IMR-90 (cell line): ENCODE measurements around the gene TIMM8A. TPM values are rescaled to one million over a fixed set of nuclear protein-coding genes. Genes with fewer than 3 reads are reported as not detected.

ENCODE experiments used
- ATAC-seq: fragments of 200-7000 bp; cut with Tn5 transposase; 2 replicates; pipeline ENCODE4 v1.9.1; 2020; ENCODE audit warnings: low read depth, mild to moderate bottlenecking, moderate library complexity
- BruUV-seq: library from RNA; stranded (reverse); fragments of 400-500 nt; replicated peaks from 2 replicates; lab custom pipeline; 2021; lab: Mats Ljungman, UMichigan
- CTCF ChIA-PET: fragments of 300-600 bp; formaldehyde crosslinking; extraction: SDS; loops from one replicate; lab custom pipeline; 2021; ENCODE audit warnings: antibody characterized with exemption; lab: Yijun Ruan, JAX
- POLR2A ChIA-PET: fragments of 300-600 bp; sonication (Branson Sonifier 250); formaldehyde crosslinking; loops from one replicate; lab custom pipeline; 2022; ENCODE audit warnings: antibody characterized with exemption; ENCODE audit not compliant: unreplicated experiment; lab: Charles Lee
- DNase-seq: peaks from one replicate; pipeline ENCODE4 v3.0.0; 2013
- H2AFZ ChIP-seq: replicated peaks from 2 replicates; pipeline ENCODE3; 2013; ENCODE audit warnings: low read length, mild to moderate bottlenecking; ENCODE audit not compliant: poor library complexity
- H2AK5ac ChIP-seq: 2 replicates; pipeline ENCODE4 v1.6.1; 2013; ENCODE audit warnings: low read depth, low read length, inconsistent platforms
- H2AK9ac ChIP-seq: replicated peaks from 2 replicates; pipeline ENCODE3; 2013; ENCODE audit warnings: mild to moderate bottlenecking, low read depth, low read length, moderate library complexity; ENCODE audit not compliant: poor library complexity
- H2BK120ac ChIP-seq: 2 replicates; pipeline ENCODE4 v1.6.1; 2013; ENCODE audit warnings: low read depth, low read length, inconsistent platforms
- H2BK15ac ChIP-seq: 3 replicates; pipeline ENCODE4 v1.6.1; 2013; ENCODE audit warnings: low read depth, low read length, inconsistent platforms
- H2BK20ac ChIP-seq: 2 replicates; pipeline ENCODE4 v1.6.1; 2013; ENCODE audit warnings: low read depth, mild to moderate bottlenecking, inconsistent platforms, low read length, moderate library complexity
- H2BK5ac ChIP-seq: 2 replicates; pipeline ENCODE4 v1.6.1; 2013; ENCODE audit warnings: mild to moderate bottlenecking, low read depth, low read length, inconsistent platforms; ENCODE audit not compliant: poor library complexity, severe bottlenecking
- H3K14ac ChIP-seq: replicated peaks from 2 replicates; pipeline ENCODE4 v1.6.1; 2013; ENCODE audit warnings: low read depth, low read length, inconsistent platforms
- H3K18ac ChIP-seq: 2 replicates; pipeline ENCODE4 v1.6.1; 2013; ENCODE audit warnings: low read depth, low read length, control low read depth
- H3K23ac ChIP-seq: 2 replicates; pipeline ENCODE4 v1.6.1; 2013; ENCODE audit warnings: low read depth, low read length, inconsistent platforms
- H3K27ac ChIP-seq: 2 replicates; pipeline ENCODE4 v1.5.1; 2013; ENCODE audit warnings: mild to moderate bottlenecking, control low read depth, low read length; ENCODE audit not compliant: insufficient read depth
- H3K27me3 ChIP-seq: 2 replicates; pipeline ENCODE4 v1.6.1; 2013; ENCODE audit warnings: low read length; ENCODE audit not compliant: control insufficient read depth, insufficient read depth
- H3K36me3 ChIP-seq: 2 replicates; pipeline ENCODE4 v1.6.1; 2013; ENCODE audit warnings: low read length, mixed read lengths; ENCODE audit not compliant: control insufficient read depth, insufficient read depth
- H3K4ac ChIP-seq: 2 replicates; pipeline ENCODE4 v1.6.1; 2013; ENCODE audit warnings: low read depth, low read length, inconsistent platforms
- H3K4me1 ChIP-seq: 2 replicates; pipeline ENCODE4 v1.6.1; 2013; ENCODE audit warnings: low read length, mixed read lengths; ENCODE audit not compliant: control insufficient read depth, insufficient read depth
- H3K4me2 ChIP-seq: 2 replicates; pipeline ENCODE4 v1.6.1; 2013; ENCODE audit warnings: low read depth, mild to moderate bottlenecking, control low read depth, low read length, moderate library complexity
- H3K4me3 ChIP-seq: 2 replicates; pipeline ENCODE4 v1.5.1; 2013; ENCODE audit warnings: low read depth, mild to moderate bottlenecking, control low read depth, low read length, moderate library complexity; ENCODE audit not compliant: insufficient read depth
- H3K56ac ChIP-seq: 2 replicates; pipeline ENCODE4 v1.6.1; 2013; ENCODE audit warnings: low read length, inconsistent platforms; ENCODE audit not compliant: insufficient read depth; ENCODE audit errors: extremely low read depth
- H3K79me1 ChIP-seq, 2 experiments: 2 replicates each; pipeline ENCODE4 v1.6.1; 2013; ENCODE audit warnings: low read length in 2 of 2, inconsistent platforms in 1 of 2, low read depth in 1 of 2
- H3K9ac ChIP-seq: 2 replicates; pipeline ENCODE4 v1.6.1; 2013; ENCODE audit warnings: low read depth, low read length, control low read depth
- H3K9me1 ChIP-seq: 2 replicates; pipeline ENCODE4 v1.6.1; 2013; ENCODE audit warnings: low read length, inconsistent platforms; ENCODE audit not compliant: insufficient read depth
- H3K9me3 ChIP-seq: 2 replicates; pipeline ENCODE4 v1.6.1; 2013; ENCODE audit warnings: low read length; ENCODE audit not compliant: control insufficient read depth, insufficient read depth
- H4K20me1 ChIP-seq: 2 replicates; pipeline ENCODE4 v1.6.1; 2013; ENCODE audit warnings: low read length, inconsistent platforms; ENCODE audit not compliant: insufficient read depth
- H4K5ac ChIP-seq: 2 replicates; pipeline ENCODE4 v1.6.1; 2013; ENCODE audit warnings: mild to moderate bottlenecking, low read depth, low read length, control low read depth
- H4K8ac ChIP-seq, 2 experiments: 2 replicates each; pipeline ENCODE4 v1.6.1; 2013; ENCODE audit warnings: low read depth in 2 of 2, low read length in 2 of 2, control low read depth in 1 of 2, inconsistent platforms in 1 of 2
- H4K91ac ChIP-seq: 2 replicates; pipeline ENCODE4 v1.6.1; 2013; ENCODE audit warnings: low read depth, low read length, inconsistent platforms; ENCODE audit not compliant: insufficient read depth
- BHLHE40 ChIP-seq: fragments of 150-350 bp; IDR thresholded peaks from 2 replicates; pipeline ENCODE4 v1.6.1; 2016; ENCODE audit warnings: mild to moderate bottlenecking, low read depth, low read length
- CEBPB ChIP-seq: IDR thresholded peaks from 2 replicates; pipeline ENCODE4 v1.6.1; 2012; ENCODE audit warnings: low read depth, low read length, improper control_type of control experiment
- CHD1 ChIP-seq: IDR thresholded peaks from 2 replicates; pipeline ENCODE4 v1.6.1; 2012; ENCODE audit warnings: low read depth, low read length, improper control_type of control experiment
- CTCF ChIP-seq: conservative IDR thresholded peaks from 2 replicates; pipeline ENCODE4 v1.5.1; 2012; ENCODE audit warnings: mild to moderate bottlenecking, low read depth, low read length, improper control_type of control experiment
- FOS ChIP-seq: fragments of 150-350 bp; IDR thresholded peaks from 2 replicates; pipeline ENCODE4 v1.6.1; 2016; ENCODE audit warnings: low read depth, low read length
- MAFK ChIP-seq: IDR thresholded peaks from 2 replicates; pipeline ENCODE4 v1.6.1; 2012; ENCODE audit warnings: low read depth, low read length, improper control_type of control experiment
- MAZ ChIP-seq: IDR thresholded peaks from 2 replicates; pipeline ENCODE4 v1.6.1; 2012; ENCODE audit warnings: low read depth, mild to moderate bottlenecking, low read length, improper control_type of control experiment, moderate library complexity, borderline replicate concordance
- MXI1 ChIP-seq: IDR thresholded peaks from 2 replicates; pipeline ENCODE4 v1.6.1; 2012; ENCODE audit warnings: low read depth, mild to moderate bottlenecking, low read length, moderate library complexity, borderline replicate concordance
- NFE2L2 ChIP-seq: fragments of 150-350 bp; IDR thresholded peaks from 2 replicates; pipeline ENCODE4 v1.6.1; 2016; ENCODE audit warnings: low read depth, mild to moderate bottlenecking, low read length
- POLR2A ChIP-seq: IDR thresholded peaks from 2 replicates; pipeline ENCODE4 v1.6.1; 2012; ENCODE audit warnings: mild to moderate bottlenecking, low read depth, low read length
- RAD21 ChIP-seq: IDR thresholded peaks from 2 replicates; pipeline ENCODE4 v1.6.1; 2012; ENCODE audit warnings: low read length, improper control_type of control experiment
- RCOR1 ChIP-seq: IDR thresholded peaks from 2 replicates; pipeline ENCODE4 v1.6.1; 2012; ENCODE audit warnings: mild to moderate bottlenecking, low read length, improper control_type of control experiment; ENCODE audit not compliant: insufficient replicate concordance
- RFX5 ChIP-seq: IDR thresholded peaks from 2 replicates; pipeline ENCODE4 v1.8.0; 2012; ENCODE audit warnings: low read depth, mild to moderate bottlenecking, low read length, moderate library complexity
- SMC3 ChIP-seq: fragments of 150-350 bp; IDR thresholded peaks from 2 replicates; pipeline ENCODE4 v1.6.1; 2016; ENCODE audit warnings: low read depth, mild to moderate bottlenecking, antibody characterized with exemption, low read length, moderate library complexity
- dilution Hi-C: fragments of 300-500 bp; cut with HindIII; formaldehyde crosslinking; loops from one replicate; pipeline ENCODE4 v1.14.3; 2018; ENCODE audit warnings: low sequenced_read_pairs; ENCODE audit not compliant: unreplicated experiment
- in situ Hi-C: fragments of 300-500 bp; cut with MboI; formaldehyde crosslinking; loops from 3 replicates; pipeline ENCODE4 v1.14.3; 2019; ENCODE audit warnings: low sequenced_read_pairs, inconsistent platforms, mixed read lengths
- intact Hi-C: fragments of 100-400 bp; cut with micrococcal nuclease; formaldehyde crosslinking; loops from 2 replicates; pipeline ENCODE4 v1.10.0; 2022
- polyA plus RNA-seq, 3 experiments: library from polyadenylated mRNA; depleted of rRNA; stranded (reverse); fragments of >200 nt; gene quantifications; 2 replicates each; pipeline ENCODE4 v1.2.3, GENCODE V29; 2012; ENCODE audit warnings: low replicate concordance in 1 of 3
- total RNA-seq: library from RNA; depleted of rRNA; stranded (reverse); fragments of >200 nt; gene quantifications from 2 replicates; pipeline ENCODE4 v1.2.3, GENCODE V29; 2012
- TF ChIP-seq, protein P1 (sequence below): fragments of 150-350 bp; IDR thresholded peaks from 2 replicates; pipeline ENCODE4 v1.6.1; 2017; ENCODE audit warnings: mild to moderate bottlenecking, antibody characterized with exemption, low read length, low read depth
- TF ChIP-seq, protein P2 (sequence below): fragments of 150-350 bp; IDR thresholded peaks from 2 replicates; pipeline ENCODE4 v1.6.1; 2016; ENCODE audit warnings: low read depth, mild to moderate bottlenecking, low read length, moderate library complexity, borderline replicate concordance

Gene TIMM8A
- total and polyA plus RNA-seq, 2 of the 4 experiments (the other 2 are of a cell fraction), result 2.2 to 11.6 TPM

DNA sequence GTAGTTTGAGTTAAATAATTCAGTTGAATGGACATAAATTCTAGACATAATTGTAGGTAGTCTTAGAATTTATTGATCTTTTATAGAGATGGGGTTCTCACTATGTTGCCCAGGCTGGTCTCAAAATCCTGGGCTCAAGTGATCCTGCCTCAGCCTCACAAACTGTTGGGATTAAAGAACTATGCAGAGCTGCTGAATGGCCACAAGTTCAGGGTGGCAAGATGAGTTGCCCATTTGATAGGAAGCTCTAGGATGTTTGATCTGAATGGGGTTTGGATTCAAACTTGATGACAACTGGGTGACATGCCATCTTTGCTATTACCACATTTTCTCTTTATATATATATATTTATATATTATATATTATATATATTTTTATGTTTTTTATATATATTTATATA, 45.8 kb upstream of the TIMM8A start:
- H3K9ac ChIP-seq, result no peak overlapping the region
- no peak overlapping the region for H2AK5ac ChIP-seq
- no peak overlapping the region for H3K56ac ChIP-seq
- no peak overlapping the region for H3K4me2 ChIP-seq
- H4K20me1 ChIP-seq, result peaks cover 13% of the 10 kb centered on the region; the same call in 1 of the 2 replicates
- in situ Hi-C loops (no loop called here), intact Hi-C loops (no loop called here), dilution Hi-C loops (no loop called here)
- no peak overlapping the region for H3K4ac ChIP-seq
- H2BK120ac ChIP-seq, result no peak overlapping the region
- DNase-seq, result no peak
- CTCF ChIA-PET, result no interaction called here
- H3K9me1 ChIP-seq, result peaks cover 4% of the 10 kb centered on the region
- no peak overlapping the region for H4K8ac ChIP-seq
- H3K27ac ChIP-seq, result no peak overlapping the region
- H2BK20ac ChIP-seq, result no peak overlapping the region
- no peak overlapping the region for H4K91ac ChIP-seq
- no peaks in the 10 kb centered on the region for H3K4me1 ChIP-seq
- H3K27me3 ChIP-seq, result no peaks in the 10 kb centered on the region
- H2BK15ac ChIP-seq, result no peak overlapping the region
- no peak overlapping the region for H3K14ac ChIP-seq
- H2AK9ac ChIP-seq, result no peak overlapping the region
- no peak overlapping the region for H3K4me3 ChIP-seq
- H2AFZ ChIP-seq, result no peak overlapping the region
- H3K79me1 ChIP-seq, result peaks cover 0 to 16% of the 10 kb centered on the region in 2 experiments; a peak in 2 of 4 replicates
- peaks cover 11% of the 10 kb centered on the region; the same call in 1 of the 2 replicates for H3K36me3 ChIP-seq
- no peak overlapping the region for H4K5ac ChIP-seq
- H3K9me3 ChIP-seq, result no peaks in the 10 kb centered on the region
- no peak for TF ChIP-seq MAZ
- TF ChIP-seq NFE2L2, result no peak
- no peak for TF ChIP-seq MXI1
- TF ChIP-seq, protein P1, sequence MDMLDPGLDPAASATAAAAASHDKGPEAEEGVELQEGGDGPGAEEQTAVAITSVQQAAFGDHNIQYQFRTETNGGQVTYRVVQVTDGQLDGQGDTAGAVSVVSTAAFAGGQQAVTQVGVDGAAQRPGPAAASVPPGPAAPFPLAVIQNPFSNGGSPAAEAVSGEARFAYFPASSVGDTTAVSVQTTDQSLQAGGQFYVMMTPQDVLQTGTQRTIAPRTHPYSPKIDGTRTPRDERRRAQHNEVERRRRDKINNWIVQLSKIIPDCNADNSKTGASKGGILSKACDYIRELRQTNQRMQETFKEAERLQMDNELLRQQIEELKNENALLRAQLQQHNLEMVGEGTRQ, result no peak
- TF ChIP-seq RFX5, result no peak
- no peak for TF ChIP-seq CHD1
- no peak for TF ChIP-seq RCOR1
- TF ChIP-seq POLR2A, result no peak
- TF ChIP-seq CTCF, result no peak
- no peak for TF ChIP-seq RAD21
- TF ChIP-seq CEBPB, result no peak
- no peak for TF ChIP-seq FOS
- no peak for TF ChIP-seq SMC3
- TF ChIP-seq MAFK, result no peak
- no peak for TF ChIP-seq BHLHE40
- TF ChIP-seq, protein P2, sequence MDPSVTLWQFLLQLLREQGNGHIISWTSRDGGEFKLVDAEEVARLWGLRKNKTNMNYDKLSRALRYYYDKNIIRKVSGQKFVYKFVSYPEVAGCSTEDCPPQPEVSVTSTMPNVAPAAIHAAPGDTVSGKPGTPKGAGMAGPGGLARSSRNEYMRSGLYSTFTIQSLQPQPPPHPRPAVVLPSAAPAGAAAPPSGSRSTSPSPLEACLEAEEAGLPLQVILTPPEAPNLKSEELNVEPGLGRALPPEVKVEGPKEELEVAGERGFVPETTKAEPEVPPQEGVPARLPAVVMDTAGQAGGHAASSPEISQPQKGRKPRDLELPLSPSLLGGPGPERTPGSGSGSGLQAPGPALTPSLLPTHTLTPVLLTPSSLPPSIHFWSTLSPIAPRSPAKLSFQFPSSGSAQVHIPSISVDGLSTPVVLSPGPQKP, result no peak
- no peak overlapping the region for H2BK5ac ChIP-seq
- no peak for ATAC-seq
- no TSS peak for BruUV-seq
- POLR2A ChIA-PET, result no interaction called here
- H3K18ac ChIP-seq, result no peak overlapping the region
- no peak overlapping the region for H3K23ac ChIP-seq
